IPS-20b (cell line): ENCODE data around the gene XPO1.
"Not testable (repeated sequence)": the region's sequence is repeated elsewhere in the genome, so short reads cannot be mapped to it uniquely, and the experiment has no call there.

Experiments
- H3K27ac ChIP-seq: one replicate; pipeline ENCODE4 v1.5.1; 2013; ENCODE audit warnings: low read length
- H3K27me3 ChIP-seq: 2 replicates; pipeline ENCODE4 v1.6.1; 2013; ENCODE audit warnings: mild to moderate bottlenecking, low read length, inconsistent platforms; ENCODE audit not compliant: insufficient read depth
- H3K36me3 ChIP-seq: 2 replicates; pipeline ENCODE4 v1.6.1; 2013; ENCODE audit warnings: low read depth, mild to moderate bottlenecking, inconsistent platforms, low read length, moderate library complexity; ENCODE audit not compliant: insufficient read depth
- H3K4me1 ChIP-seq: 2 replicates; pipeline ENCODE4 v1.6.1; 2013; ENCODE audit warnings: mild to moderate bottlenecking, control low read depth, inconsistent platforms, low read length, moderate library complexity; ENCODE audit not compliant: insufficient read depth
- H3K4me3 ChIP-seq: 2 replicates; pipeline ENCODE4 v1.5.1; 2013; ENCODE audit warnings: mild to moderate bottlenecking, low read length, inconsistent platforms
- H3K9ac ChIP-seq: 2 replicates; pipeline ENCODE4 v1.6.1; 2013; ENCODE audit warnings: low read depth, mild to moderate bottlenecking, inconsistent platforms, low read length, moderate library complexity
- H3K9me3 ChIP-seq: 2 replicates; pipeline ENCODE4 v1.6.1; 2013; ENCODE audit warnings: mild to moderate bottlenecking, low read depth, low read length, inconsistent platforms; ENCODE audit not compliant: insufficient read depth

XPO1 gene

GRCh38 chr2:61460163-61460562 lies 78.0 kb downstream of the XPO1 start:
- Histone ChIP-seq H3K4me1 (peaks cover 4% of the 10 kb centered on the region; the same call in 1 of the 2 replicates), H3K27ac (no peak overlapping the region), H3K4me3 (no peak overlapping the region), H3K9ac (no peak overlapping the region), H3K9me3 (no peaks in the 10 kb centered on the region), H3K36me3 (no peaks in the 10 kb centered on the region), H3K27me3 (no peaks in the 10 kb centered on the region)

GRCh38 chr2:61456746-61457420 lies 81.3 kb downstream of the XPO1 start:
- no peak overlapping the region for H3K9ac ChIP-seq
- no peaks in the 10 kb centered on the region for H3K27me3 ChIP-seq
- no peaks in the 10 kb centered on the region for H3K4me1 ChIP-seq
- no peak overlapping the region for H3K4me3 ChIP-seq
- no peak overlapping the region for H3K27ac ChIP-seq
- no peaks in the 10 kb centered on the region for H3K36me3 ChIP-seq
- H3K9me3 ChIP-seq: no peaks in the 10 kb centered on the region

DNA sequence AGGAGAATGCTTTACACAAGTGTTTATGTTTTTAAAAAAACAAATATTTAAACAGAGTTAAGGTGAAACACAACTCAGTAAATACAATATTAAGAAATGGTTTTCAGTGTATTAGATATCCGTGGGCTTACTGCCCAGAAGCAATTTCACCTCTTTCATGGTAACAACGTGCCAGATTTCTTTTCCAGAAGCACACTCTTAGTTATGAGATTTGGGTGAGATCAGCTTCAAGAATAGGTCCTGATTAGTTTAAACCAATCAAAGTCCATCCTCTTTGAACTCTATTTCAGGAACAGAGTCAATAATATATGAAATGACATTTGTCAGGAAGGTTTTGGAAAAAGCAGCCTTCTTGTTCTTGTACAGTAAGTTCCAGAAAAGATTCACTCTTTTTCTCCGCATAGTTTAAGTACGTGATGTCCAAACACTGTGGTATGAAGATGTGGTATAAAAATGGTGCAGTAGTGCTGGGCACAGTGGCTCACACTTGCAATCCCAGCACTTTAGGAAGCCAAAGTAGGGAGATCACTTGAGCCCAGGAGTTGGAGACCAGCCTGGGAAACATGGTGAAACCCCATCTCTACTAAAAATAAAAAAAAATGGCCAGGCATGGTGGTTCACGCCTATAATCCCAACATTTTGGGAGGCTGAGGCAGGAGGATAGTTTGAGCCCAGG lies 81.9 kb downstream of the XPO1 start:
- Histone ChIP-seq H3K4me3 (no peak overlapping the region), H3K27ac (no peak overlapping the region), H3K9me3 (no peaks in the 10 kb centered on the region), H3K36me3 (no peaks in the 10 kb centered on the region), H3K4me1 (no peaks in the 10 kb centered on the region), H3K9ac (no peak overlapping the region), H3K27me3 (no peaks in the 10 kb centered on the region)

GRCh38 chr2:61454972-61455371 lies 83.2 kb downstream of the XPO1 start:
- not testable (repeated sequence) for H3K9ac ChIP-seq, H3K9me3 ChIP-seq, H3K4me1 ChIP-seq, H3K4me3 ChIP-seq, H3K36me3 ChIP-seq, H3K27me3 ChIP-seq, H3K27ac ChIP-seq

DNA sequence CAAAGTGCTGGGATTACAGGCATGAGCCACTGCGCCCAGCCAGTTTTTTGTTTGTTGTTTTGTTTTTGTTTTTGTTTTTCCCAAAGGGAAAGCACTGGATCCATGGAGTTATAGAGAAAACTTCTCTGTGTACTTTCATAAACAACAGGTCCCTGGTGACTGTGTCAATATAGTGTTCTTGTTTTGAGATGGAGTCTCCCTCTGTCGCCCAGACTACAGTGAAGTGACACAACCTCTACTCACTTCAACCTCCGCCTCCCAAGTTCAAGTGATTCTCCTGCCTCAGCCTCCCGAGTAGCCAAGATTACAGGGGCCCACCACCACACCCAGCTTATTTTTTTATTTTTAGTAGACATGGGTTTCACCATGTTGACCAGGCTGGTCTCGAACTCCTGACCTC lies 83.8 kb downstream of the XPO1 start:
- Histone ChIP-seq H3K4me1 (no peaks in the 10 kb centered on the region), H3K4me3 (no peak overlapping the region), H3K36me3 (no peaks in the 10 kb centered on the region), H3K27me3 (no peaks in the 10 kb centered on the region), H3K27ac (no peak overlapping the region), H3K9ac (no peak overlapping the region), H3K9me3 (no peaks in the 10 kb centered on the region)

DNA sequence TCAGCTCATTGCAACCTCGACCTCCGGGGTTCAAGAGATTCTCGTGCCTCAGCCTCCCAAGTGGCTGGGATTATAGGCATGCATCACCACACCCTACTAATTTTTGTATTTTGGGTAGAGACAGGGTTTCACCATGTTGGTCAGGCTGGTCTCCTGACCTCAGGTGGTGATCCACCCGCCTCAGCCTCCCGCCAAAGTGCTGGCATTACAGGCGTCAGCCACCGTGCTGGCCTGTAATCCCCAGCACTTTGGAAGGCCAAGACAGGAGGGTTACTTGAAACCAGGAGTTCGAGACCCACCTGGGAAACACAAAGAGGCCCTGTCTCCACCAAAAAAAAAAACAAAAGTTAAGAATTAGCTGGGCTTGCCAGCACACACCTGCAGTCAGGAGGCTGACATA lies 85.8 kb downstream of the XPO1 start:
- H3K9ac ChIP-seq: no peak overlapping the region
- no peaks in the 10 kb centered on the region for H3K27me3 ChIP-seq
- no peaks in the 10 kb centered on the region for H3K4me1 ChIP-seq
- no peak overlapping the region for H3K27ac ChIP-seq
- H3K4me3 ChIP-seq: no peak overlapping the region
- H3K9me3 ChIP-seq: no peaks in the 10 kb centered on the region
- no peaks in the 10 kb centered on the region for H3K36me3 ChIP-seq

- H3K9me3 ChIP-seq: no peaks in the 10 kb centered on the region
- H3K27ac ChIP-seq: no peak overlapping the region
- H3K36me3 ChIP-seq: no peaks in the 10 kb centered on the region
- no peaks in the 10 kb centered on the region for H3K4me1 ChIP-seq
- H3K9ac ChIP-seq: no peak overlapping the region
- H3K4me3 ChIP-seq: no peak overlapping the region
- H3K27me3 ChIP-seq: no peaks in the 10 kb centered on the region
These were observed 87.0 kb downstream of the XPO1 start for GRCh38 chr2:61451178-61451577.

DNA sequence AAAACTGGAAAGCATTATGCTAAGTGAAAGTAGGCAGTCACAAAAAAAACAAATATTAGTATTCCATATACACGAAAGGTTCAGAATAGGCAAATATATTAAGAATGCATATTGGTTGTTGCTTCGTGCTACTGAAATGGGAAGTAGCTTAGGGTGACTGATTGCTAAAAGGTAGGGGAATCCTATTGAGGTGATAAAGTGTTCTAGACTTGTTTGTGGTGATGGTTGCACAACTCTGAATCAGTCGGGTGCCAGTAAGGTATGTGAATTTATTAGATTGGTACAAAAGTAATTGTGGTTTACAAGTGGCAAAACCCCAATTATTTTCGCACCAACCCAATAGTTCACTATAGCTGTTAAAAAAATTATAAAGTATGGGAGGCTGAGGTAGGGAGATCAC lies 88.0 kb downstream of the XPO1 start:
- no peak overlapping the region for H3K4me3 ChIP-seq
- H3K9ac ChIP-seq: no peak overlapping the region
- no peaks in the 10 kb centered on the region for H3K4me1 ChIP-seq
- no peak overlapping the region for H3K27ac ChIP-seq
- no peaks in the 10 kb centered on the region for H3K36me3 ChIP-seq
- H3K27me3 ChIP-seq: no peaks in the 10 kb centered on the region
- H3K9me3 ChIP-seq: no peaks in the 10 kb centered on the region

DNA sequence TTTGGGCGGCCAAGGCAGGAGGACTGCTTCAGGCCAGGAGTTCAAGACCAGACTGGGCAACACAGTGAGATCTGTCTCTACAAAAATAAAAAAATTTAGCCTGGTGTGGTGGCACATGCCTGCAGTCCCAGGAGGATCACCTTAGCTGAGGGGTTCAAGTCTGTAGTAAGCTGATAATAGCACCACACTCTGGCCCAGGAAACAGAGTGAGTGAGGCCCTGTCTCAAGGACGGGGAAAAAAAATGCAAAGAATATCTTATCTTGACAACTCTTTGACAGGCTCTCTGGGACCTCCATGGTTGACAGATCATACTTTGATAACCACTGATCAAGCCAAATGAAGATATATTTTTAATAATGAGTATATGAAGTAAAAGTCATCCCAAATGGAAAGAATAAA lies 89.9 kb downstream of the XPO1 start:
- Histone ChIP-seq H3K27me3 (no peaks in the 10 kb centered on the region), H3K27ac (no peak overlapping the region), H3K4me3 (no peak overlapping the region), H3K36me3 (no peaks in the 10 kb centered on the region), H3K4me1 (peaks cover 4% of the 10 kb centered on the region; the same call in 1 of the 2 replicates), H3K9ac (no peak overlapping the region), H3K9me3 (no peaks in the 10 kb centered on the region)

DNA sequence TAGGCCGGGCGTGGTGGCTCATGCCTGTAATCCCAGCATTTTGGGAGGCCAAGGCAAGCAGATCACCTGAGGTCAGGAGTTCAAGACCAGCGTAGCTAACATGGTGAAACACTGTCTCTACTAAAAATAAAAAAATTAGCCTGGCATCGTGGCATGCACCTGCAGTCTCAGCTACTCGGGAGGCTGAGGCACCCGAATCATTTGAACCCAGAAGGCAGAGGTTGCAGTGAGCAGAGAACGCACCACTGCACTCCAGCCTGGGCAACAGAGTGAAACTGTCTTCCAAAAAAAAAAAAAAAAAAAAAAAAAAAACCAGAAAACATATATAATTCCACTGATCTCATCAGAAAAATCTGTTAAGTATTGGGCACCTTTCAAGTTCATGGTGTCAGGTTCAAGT lies 91.2 kb downstream of the XPO1 start:
- not testable (repeated sequence) for H3K27ac ChIP-seq, H3K9ac ChIP-seq, H3K27me3 ChIP-seq, H3K9me3 ChIP-seq, H3K4me1 ChIP-seq, H3K4me3 ChIP-seq, H3K36me3 ChIP-seq

DNA sequence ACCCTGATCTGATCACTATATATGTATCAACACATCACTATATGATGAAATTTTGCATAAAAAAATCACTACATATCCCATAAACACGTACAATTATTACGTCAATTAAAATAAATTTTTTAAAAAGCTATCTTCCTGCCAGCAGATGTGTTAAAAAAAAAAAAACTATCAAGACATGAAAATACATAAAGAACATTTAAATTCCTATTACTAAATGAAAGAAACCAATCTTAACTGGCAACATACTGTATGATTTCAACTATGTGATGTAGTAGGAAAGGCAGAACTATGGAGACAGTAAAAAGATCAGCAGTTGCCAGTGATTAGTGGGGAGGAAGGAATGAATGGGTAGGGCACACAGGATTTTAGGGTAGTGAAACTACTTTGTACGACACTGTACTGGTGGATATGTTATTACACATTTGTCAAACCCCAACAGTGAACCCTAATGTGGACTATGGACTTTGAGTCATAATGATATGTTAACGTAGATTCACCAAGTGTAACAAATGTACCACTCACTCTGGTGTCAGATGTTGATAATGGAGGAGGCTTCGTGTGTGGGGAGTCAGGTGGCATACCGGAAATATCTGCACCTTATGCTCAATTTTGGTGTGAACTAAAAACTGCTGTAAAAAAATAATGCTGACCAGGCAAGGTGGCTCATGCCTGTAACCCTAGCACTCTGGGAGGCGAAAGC lies 94.7 kb downstream of the XPO1 start:
- H3K9ac ChIP-seq: no peak overlapping the region
- H3K9me3 ChIP-seq: no peaks in the 10 kb centered on the region
- peaks cover 4% of the 10 kb centered on the region; the same call in 1 of the 2 replicates for H3K4me1 ChIP-seq
- no peak overlapping the region for H3K4me3 ChIP-seq
- no peaks in the 10 kb centered on the region for H3K27me3 ChIP-seq
- no peaks in the 10 kb centered on the region for H3K36me3 ChIP-seq
- no peak overlapping the region for H3K27ac ChIP-seq
